ENCODE data around the gene BCL7B. TPM values are rescaled to one million over a fixed set of nuclear protein-coding genes. Genes with fewer than 3 reads are reported as not detected.

Gene BCL7B
- total and polyA plus RNA-seq, 2 of the 13 experiments (the other 11 are each of a cell fraction or from before 2014, with no cell fraction given): 24.3 to 38.2 TPM

DNA sequence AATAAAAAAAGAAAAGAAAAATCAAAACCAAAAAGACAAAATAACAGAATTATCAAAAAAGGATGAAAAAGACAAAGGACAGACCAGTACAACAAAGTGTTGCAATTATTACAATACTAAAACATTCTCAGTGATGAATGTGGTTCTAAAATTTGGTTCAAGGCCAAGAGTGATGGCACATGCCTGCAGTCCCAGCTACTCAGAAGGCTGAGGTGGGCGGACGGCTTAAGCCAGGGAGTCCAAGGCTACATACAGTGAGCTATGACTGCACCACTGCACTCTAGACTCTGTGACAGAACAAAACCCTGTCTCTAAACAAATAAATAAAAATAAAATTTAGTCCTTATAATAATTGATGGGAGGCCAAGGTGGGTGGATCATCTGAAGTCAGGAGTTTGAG lies 49.9 kb downstream of the BCL7B start:
- FAIRE-seq: no peak
- Histone ChIP-seq H3K9ac (ENCODE audit: insufficient read depth, low read depth, low read length) (no peak overlapping the region), H3K4me3 (replicated peaks in 1 of 3; ENCODE audit: insufficient read depth in 1 of 3, low read depth in 2 of 3, low read length in 3 of 3) (no peak overlapping the region), H4K20me1 (ENCODE audit: insufficient read depth, low read length) (peaks cover 2% of the 10 kb centered on the region; the same call in 1 of the 2 replicates), H3K4me1 (ENCODE audit: insufficient read depth, low read length) (peaks cover under 1% of the 10 kb centered on the region; the same call in 1 of the 2 replicates), H3K79me2 (ENCODE audit: insufficient read depth, low read length) (peaks cover 24% of the 10 kb centered on the region), H3K27me3 (ENCODE audit: control insufficient read depth in 1 of 2, insufficient read depth in 2 of 2, low read length in 2 of 2) (no peaks in the 10 kb centered on the region), H3K36me3 (replicated peaks in 1 of 2; ENCODE audit: control insufficient read depth in 1 of 2, insufficient read depth in 2 of 2, low read length in 2 of 2) (peaks cover 21 to 84% of the 10 kb centered on the region in 2 experiments), H3K4me2 (ENCODE audit: low read depth, low read length) (no peak overlapping the region), H2AFZ (ENCODE audit: low read length) (no peak overlapping the region), H3K27ac (ENCODE audit: extremely low read length, insufficient read depth, low read length) (no peak overlapping the region), H3K9me3 (ENCODE audit: low read length) (no peaks in the 10 kb centered on the region)
- ChIA-PET CTCF (ENCODE audit: low intra/inter-chr PET ratio, low total read pairs) (no interaction called here), POLR2A (no interaction called here)
- in situ Hi-C loops (cut with HindIII; ENCODE audit: extremely low pct_ligation_motif_present, low pct_unique_long_range_greater_than_20kb) (no loop called here), intact Hi-C loops (cut with micrococcal nuclease; ENCODE audit: unreplicated experiment) (no loop called here)
- no TSS peak for BruUV-seq (replicated peaks)
- TF ChIP-seq ZNF776 (CRISPR knock-in tag; IDR thresholded peaks at IDR 0.05) (no peak), SAP130 (CRISPR knock-in tag; IDR thresholded peaks at IDR 0.05; ENCODE audit: low read depth) (no peak)
- ATAC-seq: no peak
- 100% methylated on average over 2 of the region's 2 CpGs for WGBS (ENCODE audit: low lambda C conversion rate)
- DNase-seq (ENCODE audit: low spot score): no peak

DNA sequence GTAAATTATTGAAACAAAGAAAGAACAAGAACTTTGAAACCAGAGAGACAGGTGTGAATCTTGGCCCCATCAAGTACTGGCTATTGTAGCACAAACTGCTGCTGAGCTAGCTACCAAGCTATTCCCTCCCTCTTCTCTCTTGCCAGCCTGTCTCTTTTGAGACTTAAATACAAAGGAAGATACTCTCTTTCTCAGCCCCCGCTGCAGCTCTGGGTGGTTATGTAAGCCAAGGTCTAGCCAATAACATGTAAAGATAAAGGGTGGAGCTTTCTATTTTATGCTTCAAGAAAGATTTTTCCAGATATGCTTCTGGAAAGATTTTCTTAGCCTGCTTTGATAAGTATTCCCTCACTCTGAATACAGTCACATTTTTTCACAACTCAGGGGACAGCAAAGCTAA lies 52.6 kb downstream of the BCL7B start:
- no peaks in the 10 kb centered on the region for H3K4me1 ChIP-seq (ENCODE audit: insufficient read depth, low read length)
- intact Hi-C loops (cut with micrococcal nuclease; ENCODE audit: unreplicated experiment) (no loop called here), in situ Hi-C loops (cut with HindIII; ENCODE audit: extremely low pct_ligation_motif_present, low pct_unique_long_range_greater_than_20kb) (no loop called here)
- H3K9me3 ChIP-seq (ENCODE audit: low read length): no peaks in the 10 kb centered on the region
- no peak overlapping the region for H3K9ac ChIP-seq (ENCODE audit: insufficient read depth, low read depth, low read length)
- H2AFZ ChIP-seq (ENCODE audit: low read length): no peak overlapping the region
- H3K4me3 ChIP-seq (replicated peaks in 1 of 3; ENCODE audit: insufficient read depth in 1 of 3, low read depth in 2 of 3, low read length in 3 of 3): no peak overlapping the region
- ATAC-seq (no peak), FAIRE-seq (no peak), DNase-seq (ENCODE audit: low spot score) (no peak)
- CTCF ChIA-PET (ENCODE audit: low intra/inter-chr PET ratio, low total read pairs): no interaction called here
- H3K36me3 ChIP-seq (replicated peaks in 1 of 2; ENCODE audit: control insufficient read depth in 1 of 2, insufficient read depth in 2 of 2, low read length in 2 of 2): peaks cover 26 to 84% of the 10 kb centered on the region in 2 experiments
- H4K20me1 ChIP-seq (ENCODE audit: insufficient read depth, low read length): no peaks in the 10 kb centered on the region
- H3K79me2 ChIP-seq (ENCODE audit: insufficient read depth, low read length): peaks cover 15% of the 10 kb centered on the region
- H3K27me3 ChIP-seq (ENCODE audit: control insufficient read depth in 1 of 2, insufficient read depth in 2 of 2, low read length in 2 of 2): no peaks in the 10 kb centered on the region
- BruUV-seq (replicated peaks): no TSS peak
- H3K4me2 ChIP-seq (ENCODE audit: low read depth, low read length): no peak overlapping the region
- WGBS (ENCODE audit: low lambda C conversion rate): 100% methylated on average over 1 of the region's 1 CpG
- H3K27ac ChIP-seq (ENCODE audit: extremely low read length, insufficient read depth, low read length): no peak overlapping the region
- POLR2A ChIA-PET: interaction anchor here (0.6 kb wide), 1 partner anchor 73 kb away, joined by 4 read pairs; the partner anchor contains the start of gene TBL2
- TF ChIP-seq MTF1 (CRISPR knock-in tag; IDR thresholded peaks at IDR 0.05): no peak
- no peak for TF ChIP-seq EED (CRISPR knock-in tag; IDR thresholded peaks at IDR 0.05)
- TF ChIP-seq ZNF552 (CRISPR knock-in tag; IDR thresholded peaks at IDR 0.05; ENCODE audit: borderline replicate concordance): no peak
- no peak for TF ChIP-seq EEA1 (CRISPR knock-in tag; IDR thresholded peaks at IDR 0.05; ENCODE audit: borderline replicate concordance)
- TF ChIP-seq, protein P1, sequence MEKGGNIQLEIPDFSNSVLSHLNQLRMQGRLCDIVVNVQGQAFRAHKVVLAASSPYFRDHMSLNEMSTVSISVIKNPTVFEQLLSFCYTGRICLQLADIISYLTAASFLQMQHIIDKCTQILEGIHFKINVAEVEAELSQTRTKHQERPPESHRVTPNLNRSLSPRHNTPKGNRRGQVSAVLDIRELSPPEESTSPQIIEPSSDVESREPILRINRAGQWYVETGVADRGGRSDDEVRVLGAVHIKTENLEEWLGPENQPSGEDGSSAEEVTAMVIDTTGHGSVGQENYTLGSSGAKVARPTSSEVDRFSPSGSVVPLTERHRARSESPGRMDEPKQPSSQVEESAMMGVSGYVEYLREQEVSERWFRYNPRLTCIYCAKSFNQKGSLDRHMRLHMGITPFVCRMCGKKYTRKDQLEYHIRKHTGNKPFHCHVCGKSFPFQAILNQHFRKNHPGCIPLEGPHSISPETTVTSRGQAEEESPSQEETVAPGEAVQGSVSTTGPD (CRISPR knock-in tag; IDR thresholded peaks at IDR 0.05): no peak
- no peak for TF ChIP-seq PHB2 (IDR thresholded peaks at IDR 0.05; ENCODE audit: partially characterized antibody)
- TF ChIP-seq ATM (IDR thresholded peaks at IDR 0.05; ENCODE audit: borderline replicate concordance): no peak
- no peak for TF ChIP-seq JUNB (CRISPR knock-in tag; IDR thresholded peaks at IDR 0.05; ENCODE audit: borderline replicate concordance)
- TF ChIP-seq, protein P2, sequence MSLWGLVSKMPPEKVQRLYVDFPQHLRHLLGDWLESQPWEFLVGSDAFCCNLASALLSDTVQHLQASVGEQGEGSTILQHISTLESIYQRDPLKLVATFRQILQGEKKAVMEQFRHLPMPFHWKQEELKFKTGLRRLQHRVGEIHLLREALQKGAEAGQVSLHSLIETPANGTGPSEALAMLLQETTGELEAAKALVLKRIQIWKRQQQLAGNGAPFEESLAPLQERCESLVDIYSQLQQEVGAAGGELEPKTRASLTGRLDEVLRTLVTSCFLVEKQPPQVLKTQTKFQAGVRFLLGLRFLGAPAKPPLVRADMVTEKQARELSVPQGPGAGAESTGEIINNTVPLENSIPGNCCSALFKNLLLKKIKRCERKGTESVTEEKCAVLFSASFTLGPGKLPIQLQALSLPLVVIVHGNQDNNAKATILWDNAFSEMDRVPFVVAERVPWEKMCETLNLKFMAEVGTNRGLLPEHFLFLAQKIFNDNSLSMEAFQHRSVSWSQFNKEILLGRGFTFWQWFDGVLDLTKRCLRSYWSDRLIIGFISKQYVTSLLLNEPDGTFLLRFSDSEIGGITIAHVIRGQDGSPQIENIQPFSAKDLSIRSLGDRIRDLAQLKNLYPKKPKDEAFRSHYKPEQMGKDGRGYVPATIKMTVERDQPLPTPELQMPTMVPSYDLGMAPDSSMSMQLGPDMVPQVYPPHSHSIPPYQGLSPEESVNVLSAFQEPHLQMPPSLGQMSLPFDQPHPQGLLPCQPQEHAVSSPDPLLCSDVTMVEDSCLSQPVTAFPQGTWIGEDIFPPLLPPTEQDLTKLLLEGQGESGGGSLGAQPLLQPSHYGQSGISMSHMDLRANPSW (CRISPR knock-in tag; IDR thresholded peaks at IDR 0.05; ENCODE audit: borderline replicate concordance): no peak
- no peak for TF ChIP-seq SMAD3 (CRISPR knock-in tag; IDR thresholded peaks at IDR 0.05)
- TF ChIP-seq KLF15 (CRISPR knock-in tag; IDR thresholded peaks at IDR 0.05; ENCODE audit: borderline replicate concordance): no peak
- no peak for TF ChIP-seq KLF16 (CRISPR knock-in tag; IDR thresholded peaks at IDR 0.05)
- TF ChIP-seq AGO1 (IDR thresholded peaks at IDR 0.05; ENCODE audit: low read depth, low read length, poor library complexity, severe bottlenecking): no peak
- no peak for TF ChIP-seq IKZF4 (CRISPR knock-in tag; IDR thresholded peaks at IDR 0.05; ENCODE audit: borderline replicate concordance, low read depth, not compliant biosample characterization)
